ENCODE results near the gene TRIOBP.

DNA sequence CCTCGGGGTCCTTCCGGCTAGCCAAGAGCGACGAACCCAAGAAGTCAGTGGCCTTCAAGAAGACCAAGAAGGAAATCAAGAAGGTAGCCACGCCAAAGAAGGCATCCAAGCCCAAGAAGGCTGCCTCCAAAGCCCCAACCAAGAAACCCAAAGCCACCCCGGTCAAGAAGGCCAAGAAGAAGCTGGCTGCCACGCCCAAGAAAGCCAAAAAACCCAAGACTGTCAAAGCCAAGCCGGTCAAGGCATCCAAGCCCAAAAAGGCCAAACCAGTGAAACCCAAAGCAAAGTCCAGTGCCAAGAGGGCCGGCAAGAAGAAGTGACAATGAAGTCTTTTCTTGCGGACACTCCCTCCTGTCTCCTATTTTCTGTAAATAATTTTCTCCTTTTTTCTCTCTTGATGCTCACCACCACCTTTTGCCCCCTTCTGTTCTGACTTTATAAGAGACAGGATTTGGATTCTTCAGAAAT, 109.0 kb downstream of the TRIOBP start:
- no peak for TF ChIP-seq EZH2 (IDR thresholded peaks at IDR 0.05)
- TF ChIP-seq FOXP2 (optimal IDR thresholded peaks at IDR 0.05; ENCODE audit: control extremely low read depth, extremely low read length, insufficient read depth), result no peak

Data from SK-N-MC (cell line).